IMR-90 (cell line): ENCODE measurements around the gene MAP3K7CL. TPM values are rescaled to one million over a fixed set of nuclear protein-coding genes. Genes with fewer than 3 reads are reported as not detected.
A peak's percentile ranks its signal among the peaks of the same experiment; 100 is the strongest.

Experiments used
- ATAC-seq: fragments of 200-7000 bp; cut with Tn5 transposase; 2 replicates; pipeline ENCODE4 v1.9.1; 2020; ENCODE audit warnings: low read depth, mild to moderate bottlenecking, moderate library complexity
- BruUV-seq: library from RNA; stranded (reverse); fragments of 400-500 nt; replicated peaks from 2 replicates; lab custom pipeline; 2021; lab: Mats Ljungman, UMichigan
- CTCF ChIA-PET: fragments of 300-600 bp; formaldehyde crosslinking; extraction: SDS; loops from one replicate; lab custom pipeline; 2021; ENCODE audit warnings: antibody characterized with exemption; lab: Yijun Ruan, JAX
- POLR2A ChIA-PET: fragments of 300-600 bp; sonication (Branson Sonifier 250); formaldehyde crosslinking; loops from one replicate; lab custom pipeline; 2022; ENCODE audit warnings: antibody characterized with exemption; ENCODE audit not compliant: unreplicated experiment; lab: Charles Lee
- DNase-seq: peaks from one replicate; pipeline ENCODE4 v3.0.0; 2013
- H2AFZ ChIP-seq: replicated peaks from 2 replicates; pipeline ENCODE3; 2013; ENCODE audit warnings: low read length, mild to moderate bottlenecking; ENCODE audit not compliant: poor library complexity
- H2AK5ac ChIP-seq: 2 replicates; pipeline ENCODE4 v1.6.1; 2013; ENCODE audit warnings: low read depth, low read length, inconsistent platforms
- H2AK9ac ChIP-seq: replicated peaks from 2 replicates; pipeline ENCODE3; 2013; ENCODE audit warnings: mild to moderate bottlenecking, low read depth, low read length, moderate library complexity; ENCODE audit not compliant: poor library complexity
- H2BK120ac ChIP-seq: 2 replicates; pipeline ENCODE4 v1.6.1; 2013; ENCODE audit warnings: low read depth, low read length, inconsistent platforms
- H2BK15ac ChIP-seq: 3 replicates; pipeline ENCODE4 v1.6.1; 2013; ENCODE audit warnings: low read depth, low read length, inconsistent platforms
- H2BK20ac ChIP-seq: 2 replicates; pipeline ENCODE4 v1.6.1; 2013; ENCODE audit warnings: low read depth, mild to moderate bottlenecking, inconsistent platforms, low read length, moderate library complexity
- H2BK5ac ChIP-seq: 2 replicates; pipeline ENCODE4 v1.6.1; 2013; ENCODE audit warnings: mild to moderate bottlenecking, low read depth, low read length, inconsistent platforms; ENCODE audit not compliant: poor library complexity, severe bottlenecking
- H3K14ac ChIP-seq: replicated peaks from 2 replicates; pipeline ENCODE4 v1.6.1; 2013; ENCODE audit warnings: low read depth, low read length, inconsistent platforms
- H3K18ac ChIP-seq: 2 replicates; pipeline ENCODE4 v1.6.1; 2013; ENCODE audit warnings: low read depth, low read length, control low read depth
- H3K23ac ChIP-seq: 2 replicates; pipeline ENCODE4 v1.6.1; 2013; ENCODE audit warnings: low read depth, low read length, inconsistent platforms
- H3K27ac ChIP-seq: 2 replicates; pipeline ENCODE4 v1.5.1; 2013; ENCODE audit warnings: mild to moderate bottlenecking, control low read depth, low read length; ENCODE audit not compliant: insufficient read depth
- H3K27me3 ChIP-seq: 2 replicates; pipeline ENCODE4 v1.6.1; 2013; ENCODE audit warnings: low read length; ENCODE audit not compliant: control insufficient read depth, insufficient read depth
- H3K36me3 ChIP-seq: 2 replicates; pipeline ENCODE4 v1.6.1; 2013; ENCODE audit warnings: low read length, mixed read lengths; ENCODE audit not compliant: control insufficient read depth, insufficient read depth
- H3K4ac ChIP-seq: 2 replicates; pipeline ENCODE4 v1.6.1; 2013; ENCODE audit warnings: low read depth, low read length, inconsistent platforms
- H3K4me1 ChIP-seq: 2 replicates; pipeline ENCODE4 v1.6.1; 2013; ENCODE audit warnings: low read length, mixed read lengths; ENCODE audit not compliant: control insufficient read depth, insufficient read depth
- H3K4me2 ChIP-seq: 2 replicates; pipeline ENCODE4 v1.6.1; 2013; ENCODE audit warnings: low read depth, mild to moderate bottlenecking, control low read depth, low read length, moderate library complexity
- H3K4me3 ChIP-seq: 2 replicates; pipeline ENCODE4 v1.5.1; 2013; ENCODE audit warnings: low read depth, mild to moderate bottlenecking, control low read depth, low read length, moderate library complexity; ENCODE audit not compliant: insufficient read depth
- H3K56ac ChIP-seq: 2 replicates; pipeline ENCODE4 v1.6.1; 2013; ENCODE audit warnings: low read length, inconsistent platforms; ENCODE audit not compliant: insufficient read depth; ENCODE audit errors: extremely low read depth
- H3K79me1 ChIP-seq, 2 experiments: 2 replicates each; pipeline ENCODE4 v1.6.1; 2013; ENCODE audit warnings: low read length in 2 of 2, inconsistent platforms in 1 of 2, low read depth in 1 of 2
- H3K9ac ChIP-seq: 2 replicates; pipeline ENCODE4 v1.6.1; 2013; ENCODE audit warnings: low read depth, low read length, control low read depth
- H3K9me1 ChIP-seq: 2 replicates; pipeline ENCODE4 v1.6.1; 2013; ENCODE audit warnings: low read length, inconsistent platforms; ENCODE audit not compliant: insufficient read depth
- H3K9me3 ChIP-seq: 2 replicates; pipeline ENCODE4 v1.6.1; 2013; ENCODE audit warnings: low read length; ENCODE audit not compliant: control insufficient read depth, insufficient read depth
- H4K20me1 ChIP-seq: 2 replicates; pipeline ENCODE4 v1.6.1; 2013; ENCODE audit warnings: low read length, inconsistent platforms; ENCODE audit not compliant: insufficient read depth
- H4K5ac ChIP-seq: 2 replicates; pipeline ENCODE4 v1.6.1; 2013; ENCODE audit warnings: mild to moderate bottlenecking, low read depth, low read length, control low read depth
- H4K8ac ChIP-seq, 2 experiments: 2 replicates each; pipeline ENCODE4 v1.6.1; 2013; ENCODE audit warnings: low read depth in 2 of 2, low read length in 2 of 2, control low read depth in 1 of 2, inconsistent platforms in 1 of 2
- H4K91ac ChIP-seq: 2 replicates; pipeline ENCODE4 v1.6.1; 2013; ENCODE audit warnings: low read depth, low read length, inconsistent platforms; ENCODE audit not compliant: insufficient read depth
- BHLHE40 ChIP-seq: fragments of 150-350 bp; IDR thresholded peaks from 2 replicates; pipeline ENCODE4 v1.6.1; 2016; ENCODE audit warnings: mild to moderate bottlenecking, low read depth, low read length
- CEBPB ChIP-seq: IDR thresholded peaks from 2 replicates; pipeline ENCODE4 v1.6.1; 2012; ENCODE audit warnings: low read depth, low read length, improper control_type of control experiment
- FOS ChIP-seq: fragments of 150-350 bp; IDR thresholded peaks from 2 replicates; pipeline ENCODE4 v1.6.1; 2016; ENCODE audit warnings: low read depth, low read length
- MAFK ChIP-seq: IDR thresholded peaks from 2 replicates; pipeline ENCODE4 v1.6.1; 2012; ENCODE audit warnings: low read depth, low read length, improper control_type of control experiment
- MAZ ChIP-seq: IDR thresholded peaks from 2 replicates; pipeline ENCODE4 v1.6.1; 2012; ENCODE audit warnings: low read depth, mild to moderate bottlenecking, low read length, improper control_type of control experiment, moderate library complexity, borderline replicate concordance
- MXI1 ChIP-seq: IDR thresholded peaks from 2 replicates; pipeline ENCODE4 v1.6.1; 2012; ENCODE audit warnings: low read depth, mild to moderate bottlenecking, low read length, moderate library complexity, borderline replicate concordance
- POLR2A ChIP-seq: IDR thresholded peaks from 2 replicates; pipeline ENCODE4 v1.6.1; 2012; ENCODE audit warnings: mild to moderate bottlenecking, low read depth, low read length
- RAD21 ChIP-seq: IDR thresholded peaks from 2 replicates; pipeline ENCODE4 v1.6.1; 2012; ENCODE audit warnings: low read length, improper control_type of control experiment
- RCOR1 ChIP-seq: IDR thresholded peaks from 2 replicates; pipeline ENCODE4 v1.6.1; 2012; ENCODE audit warnings: mild to moderate bottlenecking, low read length, improper control_type of control experiment; ENCODE audit not compliant: insufficient replicate concordance
- RFX5 ChIP-seq: IDR thresholded peaks from 2 replicates; pipeline ENCODE4 v1.8.0; 2012; ENCODE audit warnings: low read depth, mild to moderate bottlenecking, low read length, moderate library complexity
- SMC3 ChIP-seq: fragments of 150-350 bp; IDR thresholded peaks from 2 replicates; pipeline ENCODE4 v1.6.1; 2016; ENCODE audit warnings: low read depth, mild to moderate bottlenecking, antibody characterized with exemption, low read length, moderate library complexity
- USF2 ChIP-seq: fragments of 150-350 bp; IDR thresholded peaks from 2 replicates; pipeline ENCODE4 v1.6.1; 2017; ENCODE audit warnings: mild to moderate bottlenecking, antibody characterized with exemption, low read length, low read depth
- WGBS, 2 experiments: methylation state at CpG; one replicate each; pipeline versions ENCODE4 v1.1.5 to v1.1.7; 2013; ENCODE audit warnings: missing lambda C conversion rate in 2 of 2; ENCODE audit not compliant: insufficient read length in 1 of 2; ENCODE audit errors: extremely low coverage in 2 of 2; 5-methylcytosine and 5-hydroxymethylcytosine counted together
- dilution Hi-C: fragments of 300-500 bp; cut with HindIII; formaldehyde crosslinking; loops from one replicate; pipeline ENCODE4 v1.14.3; 2018; ENCODE audit warnings: low sequenced_read_pairs; ENCODE audit not compliant: unreplicated experiment
- in situ Hi-C: fragments of 300-500 bp; cut with MboI; formaldehyde crosslinking; loops from 3 replicates; pipeline ENCODE4 v1.14.3; 2019; ENCODE audit warnings: low sequenced_read_pairs, inconsistent platforms, mixed read lengths
- intact Hi-C: fragments of 100-400 bp; cut with micrococcal nuclease; formaldehyde crosslinking; loops from 2 replicates; pipeline ENCODE4 v1.10.0; 2022
- polyA plus RNA-seq, 3 experiments: library from polyadenylated mRNA; depleted of rRNA; stranded (reverse); fragments of >200 nt; gene quantifications; 2 replicates each; pipeline ENCODE4 v1.2.3, GENCODE V29; 2012; ENCODE audit warnings: low replicate concordance in 1 of 3
- total RNA-seq: library from RNA; depleted of rRNA; stranded (reverse); fragments of >200 nt; gene quantifications from 2 replicates; pipeline ENCODE4 v1.2.3, GENCODE V29; 2012
- TF ChIP-seq, protein P1 (sequence below): fragments of 150-350 bp; IDR thresholded peaks from 2 replicates; pipeline ENCODE4 v1.6.1; 2016; ENCODE audit warnings: low read depth, mild to moderate bottlenecking, low read length, moderate library complexity, borderline replicate concordance
- TF ChIP-seq, protein P2 (sequence below): conservative IDR thresholded peaks from 2 replicates; pipeline ENCODE4 v1.5.1; 2012; ENCODE audit warnings: mild to moderate bottlenecking, low read depth, low read length, improper control_type of control experiment

MAP3K7CL gene
- total and polyA plus RNA-seq, 2 of the 4 experiments (the other 2 are of a cell fraction): 21.0 to 22.3 TPM

- Histone ChIP-seq H2BK20ac (no peak overlapping the region), H2AK5ac (0 out of 2 replicates have a peak overlapping the region, but pooled peaks have one; percentile 39), H3K9ac (no peak overlapping the region), H3K36me3 (no peaks in the 10 kb centered on the region), H3K79me1 (no peaks in the 10 kb centered on the region), H4K5ac (no peak overlapping the region), H3K18ac (no peak overlapping the region), H2AK9ac (no peak overlapping the region), H2BK5ac (no peak overlapping the region), H3K9me1 (no peaks in the 10 kb centered on the region), H3K4me3 (no peak overlapping the region), H3K4ac (no peak overlapping the region), H2AFZ (no peak overlapping the region), H3K4me2 (no peak overlapping the region), H3K9me3 (no peaks in the 10 kb centered on the region), H3K27ac (no peak overlapping the region), H3K14ac (no peak overlapping the region), H4K8ac (no peak overlapping the region), H2BK15ac (no peak overlapping the region), H3K4me1 (peaks cover 5% of the 10 kb centered on the region), H4K20me1 (no peaks in the 10 kb centered on the region), H4K91ac (no peak overlapping the region), H3K23ac (no peak overlapping the region), H3K56ac (no peak overlapping the region), H2BK120ac (no peak overlapping the region), H3K27me3 (no peaks in the 10 kb centered on the region)
- CTCF ChIA-PET: no interaction called here
- intact Hi-C loops: no loop called here
- ATAC-seq: no peak
- TF ChIP-seq, protein P1, sequence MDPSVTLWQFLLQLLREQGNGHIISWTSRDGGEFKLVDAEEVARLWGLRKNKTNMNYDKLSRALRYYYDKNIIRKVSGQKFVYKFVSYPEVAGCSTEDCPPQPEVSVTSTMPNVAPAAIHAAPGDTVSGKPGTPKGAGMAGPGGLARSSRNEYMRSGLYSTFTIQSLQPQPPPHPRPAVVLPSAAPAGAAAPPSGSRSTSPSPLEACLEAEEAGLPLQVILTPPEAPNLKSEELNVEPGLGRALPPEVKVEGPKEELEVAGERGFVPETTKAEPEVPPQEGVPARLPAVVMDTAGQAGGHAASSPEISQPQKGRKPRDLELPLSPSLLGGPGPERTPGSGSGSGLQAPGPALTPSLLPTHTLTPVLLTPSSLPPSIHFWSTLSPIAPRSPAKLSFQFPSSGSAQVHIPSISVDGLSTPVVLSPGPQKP: no peak
- TF ChIP-seq MAFK: no peak
- no peak for TF ChIP-seq POLR2A
- TF ChIP-seq FOS: no peak
- no peak for TF ChIP-seq MXI1
- no peak for TF ChIP-seq CEBPB
- no peak for TF ChIP-seq SMC3
- TF ChIP-seq, protein P2, sequence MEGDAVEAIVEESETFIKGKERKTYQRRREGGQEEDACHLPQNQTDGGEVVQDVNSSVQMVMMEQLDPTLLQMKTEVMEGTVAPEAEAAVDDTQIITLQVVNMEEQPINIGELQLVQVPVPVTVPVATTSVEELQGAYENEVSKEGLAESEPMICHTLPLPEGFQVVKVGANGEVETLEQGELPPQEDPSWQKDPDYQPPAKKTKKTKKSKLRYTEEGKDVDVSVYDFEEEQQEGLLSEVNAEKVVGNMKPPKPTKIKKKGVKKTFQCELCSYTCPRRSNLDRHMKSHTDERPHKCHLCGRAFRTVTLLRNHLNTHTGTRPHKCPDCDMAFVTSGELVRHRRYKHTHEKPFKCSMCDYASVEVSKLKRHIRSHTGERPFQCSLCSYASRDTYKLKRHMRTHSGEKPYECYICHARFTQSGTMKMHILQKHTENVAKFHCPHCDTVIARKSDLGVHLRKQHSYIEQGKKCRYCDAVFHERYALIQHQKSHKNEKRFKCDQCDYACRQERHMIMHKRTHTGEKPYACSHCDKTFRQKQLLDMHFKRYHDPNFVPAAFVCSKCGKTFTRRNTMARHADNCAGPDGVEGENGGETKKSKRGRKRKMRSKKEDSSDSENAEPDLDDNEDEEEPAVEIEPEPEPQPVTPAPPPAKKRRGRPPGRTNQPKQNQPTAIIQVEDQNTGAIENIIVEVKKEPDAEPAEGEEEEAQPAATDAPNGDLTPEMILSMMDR: no peak
- no peak for TF ChIP-seq MAZ
- no peak for TF ChIP-seq RCOR1
- TF ChIP-seq BHLHE40: no peak
- no peak for TF ChIP-seq USF2
- no peak for TF ChIP-seq RAD21
- TF ChIP-seq RFX5: no peak
- WGBS, 2 experiments: no CpG with 5 or more reads among the region's 8 CpGs
- POLR2A ChIA-PET: no interaction called here
- dilution Hi-C loops: no loop called here
- in situ Hi-C loops: loop anchor here (5.0 to 25.0 kb wide), 3 partner anchors 287 to 2002 kb away; no protein-coding TSS in a partner anchor
- no TSS peak for BruUV-seq
- no peak for DNase-seq
Observed at GRCh38 chr21:29085106-29085752, 45.2 kb upstream of the MAP3K7CL start.
